Astrocyte (in vitro differentiated cells and primary cell): ENCODE measurements around the gene IL12RB1.

Experiments used
- CTCF ChIP-seq: IDR thresholded peaks from 2 replicates; pipeline ENCODE4 v1.5.1; 2011; ENCODE audit warnings: low read depth, mild to moderate bottlenecking, inconsistent platforms, low read length, moderate library complexity; ENCODE audit not compliant: insufficient read depth
- EZH2 ChIP-seq: IDR thresholded peaks from 2 replicates; pipeline ENCODE4 v1.6.1; 2012; ENCODE audit warnings: mild to moderate bottlenecking, low read length, inconsistent platforms; ENCODE audit not compliant: insufficient read depth

DNA sequence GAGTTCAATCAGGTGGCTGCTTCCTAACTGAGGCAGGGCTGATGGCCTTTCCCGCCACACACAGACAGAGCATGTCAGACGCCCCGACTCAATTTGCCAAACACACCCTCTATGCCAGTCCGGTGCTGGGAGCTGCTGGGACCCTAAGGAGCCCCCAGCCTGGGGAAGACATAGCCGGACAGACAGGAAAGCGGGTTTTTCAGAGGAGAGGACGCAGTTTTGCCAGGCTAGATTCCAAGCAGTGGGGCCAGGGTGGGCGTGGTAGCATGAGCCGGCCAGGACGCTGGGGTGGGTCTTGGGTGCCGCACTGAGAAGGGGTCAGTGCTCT, 30.6 kb upstream of the IL12RB1 start:
- TF ChIP-seq CTCF (no peak), EZH2 (no peak)
